Activated CD4-positive, alpha-beta T cell treated with anti-CD3 and anti-CD28 coated beads, Interleukin-2, Interleukin-4, amounts not matched to agents 100 ng/mL and 50 ng/mL, durations not matched to agents 16 hours and 8 hours (primary cell): Measurements from ENCODE around the gene ASB8.
"Not testable (repeated sequence)": the region's sequence is repeated elsewhere in the genome, so short reads cannot be mapped to it uniquely, and the experiment has no call there.

Experiments used
- DNase-seq: peaks from one replicate; pipeline ENCODE4 v3.0.0-alpha.2; 2020; ENCODE audit warnings: low spot score

ASB8 gene

GRCh38 chr12:48183091-48183875 lies 26.0 kb upstream of the ASB8 start, which contains the start of gene CCDC184:
TSS of gene CCDC184 (plus strand) at chr12:48183644. CDS start at chr12:48184123, 479 bp downstream.
- DNase-seq: peak; percentile 78

- no peak for DNase-seq
These were observed 25.3 kb upstream of the ASB8 start for GRCh38 chr12:48182631-48183030.

- DNase-seq: no peak
These were observed 23.7 kb upstream of the ASB8 start for GRCh38 chr12:48180857-48181495.

GRCh38 chr12:48180424-48180823 lies 23.1 kb upstream of the ASB8 start:
- no peak for DNase-seq

- DNase-seq: no peak
These were observed 22.2 kb upstream of the ASB8 start for GRCh38 chr12:48179466-48179865.

- no peak for DNase-seq
These were observed 20.7 kb upstream of the ASB8 start for GRCh38 chr12:48177982-48178381.

- DNase-seq: no peak
These were observed 19.1 kb upstream of the ASB8 start for GRCh38 chr12:48176417-48176751.

- no peak for DNase-seq
These were observed 18.5 kb upstream of the ASB8 start for GRCh38 chr12:48175613-48176416.

- DNase-seq: no peak
These were observed 11.7 kb upstream of the ASB8 start for GRCh38 chr12:48169011-48169410.

- peak; percentile 70 for DNase-seq
These were observed 8.0 kb upstream of the ASB8 start for GRCh38 chr12:48165089-48165981.

- no peak for DNase-seq
These were observed 7.1 kb upstream of the ASB8 start for GRCh38 chr12:48164451-48164850.

- no peak for DNase-seq
These were observed 5.9 kb upstream of the ASB8 start for GRCh38 chr12:48163150-48163747.

GRCh38 chr12:48160807-48161206 lies 3.5 kb upstream of the ASB8 start:
- DNase-seq: no peak

GRCh38 chr12:48160046-48160445 lies 2.7 kb upstream of the ASB8 start:
- DNase-seq: no peak

GRCh38 chr12:48157889-48158370 lies 615 bp upstream of the ASB8 start:
- DNase-seq: no peak

- no peak for DNase-seq
These were observed 680 bp downstream of the ASB8 start for GRCh38 chr12:48156652-48157017.

- not testable (repeated sequence) for DNase-seq
These were observed 1.5 kb downstream of the ASB8 start for GRCh38 chr12:48155786-48156185.

GRCh38 chr12:48151103-48151771 lies 6.1 kb downstream of the ASB8 start:
- DNase-seq: peak; percentile 23

GRCh38 chr12:48145981-48146380 lies 11.3 kb downstream of the ASB8 start:
- no peak for DNase-seq

GRCh38 chr12:48143898-48144297 lies 13.4 kb downstream of the ASB8 start:
- no peak for DNase-seq
